ENCODE measurements around the gene LSP1. TPM values are rescaled to one million over a fixed set of nuclear protein-coding genes. Genes with fewer than 3 reads are reported as not detected.

Gene LSP1
- total and polyA plus RNA-seq, 2 of the 13 experiments (the other 11 are each of a cell fraction or from before 2014, with no cell fraction given): 0.59 to 1.00 TPM

DNA sequence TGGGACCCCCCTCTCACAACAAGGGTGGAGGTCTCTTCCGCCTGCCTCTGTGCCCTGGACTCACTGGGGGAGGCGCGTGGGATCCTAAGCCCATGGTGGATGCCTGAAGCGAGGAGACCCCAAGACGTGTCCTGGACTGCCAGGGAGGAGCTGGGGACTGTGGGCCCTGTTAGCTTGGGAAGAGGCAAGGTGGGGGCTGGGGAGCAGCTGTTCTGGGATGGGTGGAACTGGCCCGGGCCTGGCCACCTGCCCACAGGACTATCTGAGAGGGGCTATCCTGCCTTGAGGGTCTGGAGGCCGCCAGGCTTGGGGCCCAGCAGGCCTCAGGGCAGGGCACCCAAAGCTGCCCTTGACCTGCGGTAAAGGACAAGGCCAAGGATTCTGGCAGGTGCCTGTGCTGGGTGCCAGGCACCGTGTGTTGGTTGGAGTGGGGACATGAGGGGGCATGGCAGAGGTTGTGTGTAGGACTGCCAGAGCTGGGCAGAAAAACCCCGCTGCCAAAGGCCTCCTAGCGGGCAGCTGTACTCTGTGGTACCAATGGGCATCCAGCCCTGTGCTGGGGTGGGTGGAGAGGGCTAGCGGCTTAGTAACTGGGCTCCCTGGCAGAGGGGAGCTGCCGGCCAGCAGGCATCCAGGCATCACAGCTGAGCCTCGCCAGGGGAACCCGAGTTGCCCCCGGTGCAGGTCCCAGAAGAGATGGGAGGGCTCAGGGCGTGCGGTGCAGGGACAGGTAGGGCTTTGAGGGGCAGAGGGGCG lies 670 bp downstream of the LSP1 start:
- ATAC-seq: no peak
- Histone ChIP-seq H3K9ac (ENCODE audit: insufficient read depth, low read depth, low read length) (no peak overlapping the region), H3K4me3 (replicated peaks in 1 of 3; ENCODE audit: insufficient read depth in 1 of 3, low read depth in 2 of 3, low read length in 3 of 3) (no peak overlapping the region), H4K20me1 (ENCODE audit: insufficient read depth, low read length) (no peaks in the 10 kb centered on the region), H3K4me1 (ENCODE audit: insufficient read depth, low read length) (no peaks in the 10 kb centered on the region), H2AFZ (ENCODE audit: low read length) (no peak overlapping the region), H3K27me3 (ENCODE audit: control insufficient read depth in 1 of 2, insufficient read depth in 2 of 2, low read length in 2 of 2) (peaks cover 26 to 89% of the 10 kb centered on the region in 2 experiments), H3K27ac (ENCODE audit: extremely low read length, insufficient read depth, low read length) (no peak overlapping the region), H3K9me3 (ENCODE audit: low read length) (no peaks in the 10 kb centered on the region), H3K79me2 (ENCODE audit: insufficient read depth, low read length) (no peaks in the 10 kb centered on the region), H3K4me2 (ENCODE audit: low read depth, low read length) (no peak overlapping the region), H3K36me3 (replicated peaks in 1 of 2; ENCODE audit: control insufficient read depth in 1 of 2, insufficient read depth in 2 of 2, low read length in 2 of 2) (no peaks in the 10 kb centered on the region)
- ChIA-PET CTCF (ENCODE audit: low intra/inter-chr PET ratio, low total read pairs) (no interaction called here), POLR2A (no interaction called here)
- TF ChIP-seq PAF1 (CRISPR knock-in tag; IDR thresholded peaks at IDR 0.05) (no peak), ZBTB40 (IDR thresholded peaks at IDR 0.05) (no peak), ZBTB40 (CRISPR knock-in tag; IDR thresholded peaks at IDR 0.05) (no peak), ZC3H4 (CRISPR knock-in tag; IDR thresholded peaks at IDR 0.05; ENCODE audit: borderline replicate concordance) (no peak), RARA (CRISPR knock-in tag; IDR thresholded peaks at IDR 0.05) (no peak), ZBTB21 (CRISPR knock-in tag; IDR thresholded peaks at IDR 0.05) (no peak), TCF7L2 (IDR thresholded peaks at IDR 0.05; ENCODE audit: low read depth, low read length) (no peak), ZNF543 (CRISPR knock-in tag; IDR thresholded peaks at IDR 0.05) (no peak), MLX (CRISPR knock-in tag; IDR thresholded peaks at IDR 0.05) (no peak), FOXP4 (CRISPR knock-in tag; IDR thresholded peaks at IDR 0.05) (no peak), HNRNPUL1 (IDR thresholded peaks at IDR 0.05; ENCODE audit: low read depth, low read length) (no peak)
- no peak for DNase-seq (ENCODE audit: low spot score)
- 29% methylated on average over 10 of the region's 19 CpGs for WGBS (ENCODE audit: low lambda C conversion rate)
- intact Hi-C loops (cut with micrococcal nuclease; ENCODE audit: unreplicated experiment): no loop called here
- in situ Hi-C loops (cut with HindIII; ENCODE audit: extremely low pct_ligation_motif_present, low pct_unique_long_range_greater_than_20kb): no loop called here
- FAIRE-seq: no peak
- BruUV-seq (replicated peaks): no TSS peak

Measured in HepG2 (cell line).